C4-2B (cell line): Measurements from ENCODE around the gene CCS.

Source experiments
- H3K27ac ChIP-seq: fragments of 450-650 bp; 2 replicates; pipeline ENCODE4 v1.5.1; 2017
- ZFX ChIP-seq: fragments of 450-650 bp; IDR thresholded peaks from 2 replicates; pipeline ENCODE4 v1.6.1; 2017
- TF ChIP-seq, protein P1 (sequence below): fragments of 450-650 bp; conservative IDR thresholded peaks from 2 replicates; pipeline ENCODE4 v1.5.1; 2017; ENCODE audit warnings: mild to moderate bottlenecking

Gene CCS

DNA sequence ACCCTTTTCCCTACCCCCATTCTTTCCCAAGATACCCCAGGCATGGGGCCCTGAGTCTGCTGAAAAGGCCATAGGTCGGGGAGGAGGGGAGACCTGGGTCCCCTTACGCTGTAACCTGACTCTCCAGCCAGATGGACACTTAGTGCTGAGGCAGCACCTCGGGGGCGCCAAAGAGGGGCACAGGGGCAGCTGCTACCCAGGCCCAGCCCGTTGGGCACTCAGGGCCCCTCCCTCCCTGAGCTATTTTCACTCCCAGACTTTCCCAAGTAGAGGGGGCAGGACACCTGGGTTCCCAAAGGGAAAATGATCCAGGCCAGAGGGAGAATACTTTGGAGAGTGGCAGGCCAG, 45.3 kb upstream of the CCS start:
- TF ChIP-seq ZFX: no peak
- TF ChIP-seq, protein P1, sequence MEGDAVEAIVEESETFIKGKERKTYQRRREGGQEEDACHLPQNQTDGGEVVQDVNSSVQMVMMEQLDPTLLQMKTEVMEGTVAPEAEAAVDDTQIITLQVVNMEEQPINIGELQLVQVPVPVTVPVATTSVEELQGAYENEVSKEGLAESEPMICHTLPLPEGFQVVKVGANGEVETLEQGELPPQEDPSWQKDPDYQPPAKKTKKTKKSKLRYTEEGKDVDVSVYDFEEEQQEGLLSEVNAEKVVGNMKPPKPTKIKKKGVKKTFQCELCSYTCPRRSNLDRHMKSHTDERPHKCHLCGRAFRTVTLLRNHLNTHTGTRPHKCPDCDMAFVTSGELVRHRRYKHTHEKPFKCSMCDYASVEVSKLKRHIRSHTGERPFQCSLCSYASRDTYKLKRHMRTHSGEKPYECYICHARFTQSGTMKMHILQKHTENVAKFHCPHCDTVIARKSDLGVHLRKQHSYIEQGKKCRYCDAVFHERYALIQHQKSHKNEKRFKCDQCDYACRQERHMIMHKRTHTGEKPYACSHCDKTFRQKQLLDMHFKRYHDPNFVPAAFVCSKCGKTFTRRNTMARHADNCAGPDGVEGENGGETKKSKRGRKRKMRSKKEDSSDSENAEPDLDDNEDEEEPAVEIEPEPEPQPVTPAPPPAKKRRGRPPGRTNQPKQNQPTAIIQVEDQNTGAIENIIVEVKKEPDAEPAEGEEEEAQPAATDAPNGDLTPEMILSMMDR: no peak

DNA sequence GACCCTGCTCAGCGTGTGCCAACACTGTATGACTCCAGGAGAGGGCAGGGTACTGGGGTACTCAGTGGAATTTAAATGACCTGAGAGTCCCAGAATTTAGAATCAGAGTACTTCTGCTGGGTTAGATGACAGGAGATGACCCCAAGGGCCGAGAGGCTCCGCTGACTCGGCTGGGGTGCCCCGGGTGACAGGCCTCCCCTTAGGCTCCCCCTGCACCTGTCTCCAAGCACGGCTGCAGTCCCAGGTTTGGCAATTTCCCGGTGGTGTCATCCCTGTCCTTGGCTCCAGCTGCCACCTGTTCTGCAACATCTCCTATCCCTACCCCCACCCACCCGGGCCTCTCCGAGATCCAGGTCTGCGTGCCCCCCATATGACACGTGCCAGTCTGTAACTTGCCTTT, 44.9 kb upstream of the CCS start:
- no peak for TF ChIP-seq ZFX
- TF ChIP-seq, protein P1: no peak
- no peak overlapping the region for H3K27ac ChIP-seq

More for the DNA sequence above, 45.3 kb upstream of the CCS start:
- H3K27ac ChIP-seq: no peak overlapping the region

DNA sequence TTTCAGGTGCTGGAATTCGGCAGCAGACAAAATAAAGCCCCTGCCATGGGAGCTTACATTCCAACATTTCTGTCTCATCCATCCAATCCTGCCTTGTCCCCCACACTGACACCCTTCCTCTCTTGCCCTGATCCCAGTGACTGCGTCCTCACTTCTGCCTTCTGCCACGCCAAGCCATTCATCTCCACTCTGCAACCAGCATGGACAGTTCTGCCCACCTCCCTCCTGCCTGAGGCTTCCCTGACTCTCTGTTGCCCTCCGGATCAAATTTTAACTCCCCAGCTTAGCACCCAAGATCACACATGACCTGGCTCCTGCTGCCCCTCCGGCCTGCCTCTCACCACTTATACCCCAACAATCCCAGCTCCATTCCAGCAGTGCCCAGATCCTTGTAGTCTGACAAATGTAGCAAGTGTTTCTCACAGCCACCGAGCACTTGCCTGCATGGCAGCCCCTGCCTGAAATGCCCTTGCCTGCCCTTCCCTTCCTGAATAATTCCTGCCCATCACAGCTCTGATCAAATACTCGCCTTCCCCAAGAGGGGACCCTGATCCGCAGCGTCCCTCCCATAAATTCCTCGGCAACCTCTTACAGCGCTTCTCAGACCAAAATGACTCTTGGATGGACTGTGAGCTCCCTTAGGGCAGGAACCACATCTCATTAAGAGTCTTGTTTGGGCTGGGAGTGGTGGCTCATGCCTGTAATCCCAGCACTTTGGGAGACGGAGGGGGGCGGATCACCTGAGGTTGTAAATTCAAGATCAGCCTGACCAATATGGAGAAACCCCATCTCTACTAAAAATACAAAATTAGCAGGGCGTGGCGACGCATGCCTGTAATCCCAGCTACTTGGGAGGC, 44.0 kb upstream of the CCS start:
- H3K27ac ChIP-seq: no peak overlapping the region
- TF ChIP-seq, protein P1: no peak
- TF ChIP-seq ZFX: no peak

DNA sequence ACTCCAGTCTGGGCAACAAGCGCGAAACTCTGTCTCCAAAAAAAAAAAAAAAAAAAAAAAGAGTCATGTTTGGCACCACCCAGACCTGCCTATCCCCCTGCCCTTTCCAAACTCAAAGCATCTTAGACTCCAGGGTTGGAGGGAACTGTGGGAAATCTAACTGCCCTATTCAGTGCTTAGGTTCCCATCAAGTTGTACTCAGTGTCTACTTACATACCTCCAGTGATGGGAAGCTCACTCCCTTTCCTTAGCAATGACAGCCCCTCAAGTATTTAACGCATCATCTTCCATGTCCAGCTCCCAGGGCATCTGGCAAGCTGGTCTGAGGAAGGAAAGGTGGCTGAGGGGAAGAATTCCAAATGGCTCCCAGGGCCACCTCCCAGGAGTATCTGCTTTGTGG, 43.3 kb upstream of the CCS start:
- no peak overlapping the region for H3K27ac ChIP-seq
- TF ChIP-seq, protein P1: no peak
- TF ChIP-seq ZFX: no peak

DNA sequence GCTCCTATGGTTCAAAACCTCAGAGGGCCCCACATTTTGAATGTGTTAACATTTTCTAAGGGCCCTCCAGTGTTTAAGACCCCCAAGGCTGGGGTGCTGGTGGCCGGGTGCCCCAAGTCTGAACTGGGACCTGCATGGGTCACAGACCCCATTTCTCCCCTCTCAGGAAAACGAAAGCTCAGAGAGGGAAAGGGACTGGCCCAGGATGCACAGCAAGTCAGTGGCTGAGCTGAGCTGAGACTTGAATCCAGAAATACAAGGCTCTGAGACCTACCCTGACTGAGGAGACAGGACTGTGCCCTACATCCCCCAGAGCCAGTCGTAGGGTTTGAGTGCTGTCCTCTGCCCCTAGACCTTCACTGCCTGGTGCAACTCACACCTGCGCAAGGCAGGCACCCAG, 42.1 kb upstream of the CCS start:
- no peak for TF ChIP-seq ZFX
- TF ChIP-seq, protein P1: no peak

DNA sequence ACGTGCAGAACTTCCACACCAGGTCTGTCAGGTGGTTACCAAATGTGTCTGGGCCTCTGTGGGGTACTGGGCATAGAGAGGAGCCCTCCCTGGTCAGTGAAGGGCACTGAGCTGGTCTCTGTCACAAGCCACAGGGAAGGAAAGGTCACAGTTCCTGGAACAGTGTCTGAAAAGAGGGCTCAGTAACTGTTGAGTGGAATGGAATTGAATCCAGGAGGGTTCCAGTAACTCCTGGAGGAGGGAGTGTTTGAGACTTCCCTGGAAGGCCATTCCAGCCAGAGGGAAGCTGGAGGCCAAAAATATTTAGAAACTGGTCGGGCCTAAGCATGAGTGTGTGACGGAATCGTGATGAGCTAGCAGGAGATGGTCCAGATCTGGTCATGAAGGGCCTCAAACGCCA, 38.4 kb upstream of the CCS start:
- no peak for TF ChIP-seq ZFX
- TF ChIP-seq, protein P1: no peak
- no peak overlapping the region for H3K27ac ChIP-seq

More for the DNA sequence above, 42.1 kb upstream of the CCS start:
- H3K27ac ChIP-seq: no peak overlapping the region

DNA sequence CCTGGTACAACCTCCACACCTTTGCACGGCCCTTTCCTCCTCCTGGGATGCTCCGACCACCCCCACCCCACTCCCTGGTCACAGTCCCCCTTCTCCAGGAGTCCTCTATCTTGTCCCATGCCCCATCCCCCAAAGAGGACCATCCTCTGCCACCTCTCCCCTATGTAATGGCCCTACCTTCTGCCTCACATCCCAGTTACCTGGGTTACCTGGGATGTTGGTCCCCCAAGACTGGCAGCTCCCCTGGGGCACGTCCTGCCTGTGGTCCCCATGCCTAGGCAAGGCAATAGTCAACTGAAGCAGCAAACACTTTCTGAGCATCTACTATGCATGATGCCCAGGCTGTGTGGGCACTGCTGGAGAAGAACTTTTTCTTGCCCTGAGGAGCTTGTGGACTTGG, 37.6 kb upstream of the CCS start:
- H3K27ac ChIP-seq: no peak overlapping the region

More for the DNA sequence above, 37.6 kb upstream of the CCS start:
- TF ChIP-seq ZFX: no peak
- TF ChIP-seq, protein P1: no peak
